Measurements from ENCODE around the gene TSHR. TPM values are rescaled to one million over a fixed set of nuclear protein-coding genes. Genes with fewer than 3 reads are reported as not detected.
A peak's percentile ranks its signal among the peaks of the same experiment; 100 is the strongest.

TSHR gene
- total RNA-seq, 1 donor from 2014 or later, result 0.50 TPM

GRCh38 chr14:81137316-81137715 lies 181.9 kb downstream of the TSHR start:
- peak; percentile 89 for DNase-seq (ENCODE audit: low read depth)

- DNase-seq (ENCODE audit: low read depth), result no peak
Observed at GRCh38 chr14:81138429-81138828, 183.0 kb downstream of the TSHR start.

GRCh38 chr14:81141426-81141825 lies 186.0 kb downstream of the TSHR start:
- no peak for DNase-seq (ENCODE audit: low read depth)

GRCh38 chr14:81143793-81144192 lies 188.4 kb downstream of the TSHR start:
- no peak for DNase-seq (ENCODE audit: low read depth)

- DNase-seq (ENCODE audit: low read depth), result peak; percentile 59
Observed at GRCh38 chr14:81144824-81145603, 189.6 kb downstream of the TSHR start.

- DNase-seq (ENCODE audit: low read depth), result no peak
Observed at GRCh38 chr14:81147140-81147897, 191.9 kb downstream of the TSHR start.

- no peak for DNase-seq (ENCODE audit: low read depth)
Observed at GRCh38 chr14:81148635-81149034, 193.2 kb downstream of the TSHR start.

- no peak for DNase-seq (ENCODE audit: low read depth)
Observed at GRCh38 chr14:81153187-81153586, 197.8 kb downstream of the TSHR start.

GRCh38 chr14:81157431-81157830 lies 202.0 kb downstream of the TSHR start:
- DNase-seq (ENCODE audit: low read depth), result peak; percentile 18

GRCh38 chr14:81161088-81161487 lies 205.7 kb downstream of the TSHR start:
- no peak for DNase-seq (ENCODE audit: low read depth)

GRCh38 chr14:81161749-81162148 lies 206.3 kb downstream of the TSHR start:
- DNase-seq (ENCODE audit: low read depth), result no peak

GRCh38 chr14:81162941-81163340 lies 207.5 kb downstream of the TSHR start:
- no peak for DNase-seq (ENCODE audit: low read depth)

GRCh38 chr14:81164167-81164774 lies 208.8 kb downstream of the TSHR start:
- peak; percentile 95 for DNase-seq (ENCODE audit: low read depth)

GRCh38 chr14:81165188-81165587 lies 209.8 kb downstream of the TSHR start:
- peak; percentile 19 for DNase-seq (ENCODE audit: low read depth)

GRCh38 chr14:81166121-81166520 lies 210.7 kb downstream of the TSHR start:
- DNase-seq (ENCODE audit: low read depth), result no peak

- no peak for DNase-seq (ENCODE audit: low read depth)
Observed at GRCh38 chr14:81169267-81169666, 213.8 kb downstream of the TSHR start.

GRCh38 chr14:81169711-81170103 lies 214.3 kb downstream of the TSHR start:
- no peak for DNase-seq (ENCODE audit: low read depth)

- peak; percentile 84 for DNase-seq (ENCODE audit: low read depth)
Observed at GRCh38 chr14:81170104-81170828, 214.8 kb downstream of the TSHR start.

GRCh38 chr14:81170829-81171195 lies 215.4 kb downstream of the TSHR start:
- DNase-seq (ENCODE audit: low read depth), result no peak

- no peak for DNase-seq (ENCODE audit: low read depth)
Observed at GRCh38 chr14:81172353-81172752, 216.9 kb downstream of the TSHR start.

GRCh38 chr14:81172881-81173280 lies 217.5 kb downstream of the TSHR start:
- no peak for DNase-seq (ENCODE audit: low read depth)

- DNase-seq (ENCODE audit: low read depth), result no peak
Observed at GRCh38 chr14:81176241-81176640, 220.8 kb downstream of the TSHR start.

Measured in renal cortical epithelial cell (primary cell).